HG03108 (cell line): Measurements from ENCODE around the gene SETX.

Experiments used
- ATAC-seq: cut with Tn5 transposase; IDR thresholded peaks from one replicate; pipeline ENCODE4 v1.9.1; 2021; ENCODE audit warnings: moderate library complexity; ENCODE audit not compliant: unreplicated experiment

SETX gene

GRCh38 chr9:132364068-132364467 lies 9.3 kb upstream of the SETX start:
- no peak for ATAC-seq

GRCh38 chr9:132357764-132358163 lies 3.0 kb upstream of the SETX start:
- no peak for ATAC-seq

- no peak for ATAC-seq
Observed at GRCh38 chr9:132356324-132356924, 1.6 kb upstream of the SETX start.

- no peak for ATAC-seq
Observed at GRCh38 chr9:132351404-132352045, 3.3 kb downstream of the SETX start.

GRCh38 chr9:132350861-132351315 lies 3.9 kb downstream of the SETX start:
- no peak for ATAC-seq

- ATAC-seq = no peak
Observed at GRCh38 chr9:132348676-132349075, 6.1 kb downstream of the SETX start.

GRCh38 chr9:132346177-132346576 lies 8.6 kb downstream of the SETX start:
- no peak for ATAC-seq

GRCh38 chr9:132341177-132341840 lies 13.5 kb downstream of the SETX start:
- no peak for ATAC-seq

GRCh38 chr9:132334364-132334763 lies 20.4 kb downstream of the SETX start:
- ATAC-seq = no peak

GRCh38 chr9:132333556-132333955 lies 21.2 kb downstream of the SETX start:
- no peak for ATAC-seq

GRCh38 chr9:132328580-132328979 lies 26.2 kb downstream of the SETX start:
- ATAC-seq = no peak

- ATAC-seq = no peak
Observed at GRCh38 chr9:132327537-132327936, 27.2 kb downstream of the SETX start.

GRCh38 chr9:132324425-132324824 lies 30.4 kb downstream of the SETX start:
- no peak for ATAC-seq

GRCh38 chr9:132319421-132320110 lies 35.2 kb downstream of the SETX start:
- no peak for ATAC-seq

GRCh38 chr9:132312873-132313272 lies 41.9 kb downstream of the SETX start:
- no peak for ATAC-seq

GRCh38 chr9:132312426-132312825 lies 42.4 kb downstream of the SETX start:
- ATAC-seq = no peak

GRCh38 chr9:132311978-132312377 lies 42.8 kb downstream of the SETX start:
- ATAC-seq = no peak

- no peak for ATAC-seq
Observed at GRCh38 chr9:132309056-132309455, 45.7 kb downstream of the SETX start.

- no peak for ATAC-seq
Observed at GRCh38 chr9:132301521-132301920, 53.3 kb downstream of the SETX start.

- ATAC-seq = no peak
Observed at GRCh38 chr9:132299221-132299620, 55.6 kb downstream of the SETX start.

- ATAC-seq = no peak
Observed at GRCh38 chr9:132295181-132295580, 59.6 kb downstream of the SETX start.
